Osteoblast (primary cell): ENCODE results near the gene CDH5. TPM values are rescaled to one million over a fixed set of nuclear protein-coding genes. Genes with fewer than 3 reads are reported as not detected.
A peak's percentile ranks its signal among the peaks of the same experiment; 100 is the strongest.
"Not testable (repeated sequence)": the region's sequence is repeated elsewhere in the genome, so short reads cannot be mapped to it uniquely, and the experiment has no call there.

Experiments used
- DNase-seq: peaks from one replicate; pipeline ENCODE4 v3.0.0; 2011; ENCODE audit warnings: low spot score, mixed read lengths; ENCODE audit not compliant: insufficient read length; ENCODE audit errors: missing footprints
- H2AFZ ChIP-seq: 2 replicates; pipeline ENCODE4 v1.6.0; 2011; ENCODE audit warnings: mild to moderate bottlenecking, low read length
- H3K27ac ChIP-seq: 2 replicates; pipeline ENCODE4 v1.5.1; 2011; ENCODE audit warnings: mild to moderate bottlenecking, low read depth, low read length, moderate library complexity
- H3K27me3 ChIP-seq: 2 replicates; pipeline ENCODE4 v1.6.0; 2012; ENCODE audit warnings: mild to moderate bottlenecking, control low read depth, inconsistent platforms, low read length, moderate library complexity; ENCODE audit not compliant: insufficient read depth
- H3K36me3 ChIP-seq: 2 replicates; pipeline ENCODE4 v1.5.1; 2011; ENCODE audit warnings: mild to moderate bottlenecking, low read length, control low read depth, moderate library complexity; ENCODE audit not compliant: insufficient read depth
- H3K4me1 ChIP-seq: 2 replicates; pipeline ENCODE4 v1.5.1; 2011; ENCODE audit warnings: mild to moderate bottlenecking, low read length, control low read depth, moderate library complexity; ENCODE audit not compliant: insufficient read depth
- H3K4me2 ChIP-seq: 2 replicates; pipeline ENCODE4 v1.6.0; 2011; ENCODE audit warnings: mild to moderate bottlenecking, low read length; ENCODE audit not compliant: insufficient read depth
- H3K4me3 ChIP-seq: fragments of 200-600 bp; sonication (generic); 3 replicates; pipeline ENCODE4 v1.5.1; 2012; ENCODE audit warnings: mild to moderate bottlenecking, low read length, inconsistent platforms; ENCODE audit not compliant: insufficient read depth
- H3K79me2 ChIP-seq: 2 replicates; pipeline ENCODE4 v1.6.0; 2012; ENCODE audit warnings: mild to moderate bottlenecking, low read length, control low read depth, inconsistent platforms; ENCODE audit not compliant: insufficient read depth
- H3K9me3 ChIP-seq: 2 replicates; pipeline ENCODE4 v1.5.1; 2011; ENCODE audit warnings: low read depth, low read length, control low read depth
- H4K20me1 ChIP-seq: 2 replicates; pipeline ENCODE4 v1.6.0; 2012; ENCODE audit warnings: mild to moderate bottlenecking, low read length, control low read depth; ENCODE audit not compliant: insufficient read depth
- CTCF ChIP-seq: IDR thresholded peaks from 2 replicates; pipeline ENCODE4 v1.5.1; 2011; ENCODE audit warnings: mild to moderate bottlenecking, low read depth, low read length, moderate library complexity; ENCODE audit errors: extremely low read depth
- total RNA-seq: library from RNA; depleted of rRNA; stranded (reverse); fragments of >200 nt; gene quantifications from 2 replicates; pipeline ENCODE4 v1.2.3, GENCODE V29; 2012

CDH5 gene
- total RNA-seq, 1 donor = 0.72 TPM

GRCh38 chr16:66324815-66325515, 41.5 kb upstream of the CDH5 start:
- Histone ChIP-seq H3K36me3 (no peaks in the 10 kb centered on the region), H3K9me3 (no peaks in the 10 kb centered on the region), H3K27ac (no peak overlapping the region), H4K20me1 (no peaks in the 10 kb centered on the region), H3K4me2 (no peak overlapping the region), H3K4me3 (no peak overlapping the region), H3K27me3 (no peaks in the 10 kb centered on the region), H3K4me1 (no peaks in the 10 kb centered on the region), H3K79me2 (no peaks in the 10 kb centered on the region), H2AFZ (no peak overlapping the region)
- TF ChIP-seq CTCF = peak; percentile 24
- peak; percentile 92 for DNase-seq

GRCh38 chr16:66325717-66326376, 40.6 kb upstream of the CDH5 start:
- no peaks in the 10 kb centered on the region for H3K4me1 ChIP-seq
- H3K27me3 ChIP-seq = peaks cover 4% of the 10 kb centered on the region
- no peak overlapping the region for H3K27ac ChIP-seq
- no peak overlapping the region for H2AFZ ChIP-seq
- no peak overlapping the region for H3K4me2 ChIP-seq
- no peaks in the 10 kb centered on the region for H4K20me1 ChIP-seq
- no peaks in the 10 kb centered on the region for H3K36me3 ChIP-seq
- H3K4me3 ChIP-seq = no peak overlapping the region
- DNase-seq = no peak
- H3K9me3 ChIP-seq = no peaks in the 10 kb centered on the region
- TF ChIP-seq CTCF = no peak
- H3K79me2 ChIP-seq = no peaks in the 10 kb centered on the region

- Histone ChIP-seq H3K4me1 (no peaks in the 10 kb centered on the region), H3K4me3 (no peak overlapping the region), H3K27me3 (peaks cover 11% of the 10 kb centered on the region), H3K27ac (no peak overlapping the region), H3K36me3 (no peaks in the 10 kb centered on the region), H2AFZ (no peak overlapping the region), H3K4me2 (no peak overlapping the region), H4K20me1 (no peaks in the 10 kb centered on the region), H3K9me3 (no peaks in the 10 kb centered on the region), H3K79me2 (no peaks in the 10 kb centered on the region)
- no peak for TF ChIP-seq CTCF
- no peak for DNase-seq
Measured at GRCh38 chr16:66326991-66327513, 39.4 kb upstream of the CDH5 start.

GRCh38 chr16:66328282-66328681, 38.2 kb upstream of the CDH5 start:
- Histone ChIP-seq H4K20me1 (no peaks in the 10 kb centered on the region), H3K79me2 (no peaks in the 10 kb centered on the region), H2AFZ (no peak overlapping the region), H3K9me3 (no peaks in the 10 kb centered on the region), H3K27me3 (peaks cover 14% of the 10 kb centered on the region), H3K36me3 (no peaks in the 10 kb centered on the region), H3K4me1 (no peaks in the 10 kb centered on the region), H3K4me3 (no peak overlapping the region), H3K27ac (no peak overlapping the region), H3K4me2 (no peak overlapping the region)
- DNase-seq = no peak
- TF ChIP-seq CTCF = no peak

GRCh38 chr16:66331464-66331863, 35.0 kb upstream of the CDH5 start:
- peaks cover 36% of the 10 kb centered on the region for H3K27me3 ChIP-seq
- not testable (repeated sequence) for H3K4me3 ChIP-seq, DNase-seq

More at GRCh38 chr16:66331464-66331863, 35.0 kb upstream of the CDH5 start:
- H3K36me3 ChIP-seq, H2AFZ ChIP-seq, H3K4me1 ChIP-seq, H3K27ac ChIP-seq, H4K20me1 ChIP-seq, H3K4me2 ChIP-seq, H3K79me2 ChIP-seq, H3K9me3 ChIP-seq: not testable (repeated sequence)
